ENCODE data around the gene ADIRF.

DNA sequence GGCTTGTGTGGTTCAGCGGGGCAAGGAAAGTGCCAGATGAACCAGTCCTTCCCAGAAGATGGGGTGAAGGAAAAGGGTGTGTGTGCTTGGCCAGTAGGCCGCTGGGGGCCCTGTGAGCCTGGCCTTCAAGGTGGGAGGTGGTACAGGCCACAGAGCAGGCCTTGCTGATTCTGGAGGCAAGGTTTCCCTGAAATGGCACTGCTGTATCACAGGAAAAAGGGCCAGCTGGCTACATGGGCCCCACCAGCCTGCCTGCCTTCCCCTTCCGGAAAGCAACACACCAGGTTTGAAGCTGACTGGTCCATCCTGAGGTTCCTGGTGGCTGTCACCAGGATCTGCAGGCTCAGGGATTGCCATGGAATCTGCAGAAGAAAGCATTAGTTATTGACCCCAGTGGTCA lies 23.4 kb upstream of the ADIRF start:
- no peak for TF ChIP-seq ZNF217 (CRISPR knock-in tag; IDR thresholded peaks at IDR 0.05)
- TF ChIP-seq SIRT6 (IDR thresholded peaks at IDR 0.05; ENCODE audit: low read depth, low read length), result no peak
- no peak for TF ChIP-seq REST (IDR thresholded peaks at IDR 0.05; ENCODE audit: borderline replicate concordance)
- no peak for TF ChIP-seq REST (CRISPR knock-in tag; IDR thresholded peaks at IDR 0.05; ENCODE audit: low read depth)
- TF ChIP-seq, protein P1, sequence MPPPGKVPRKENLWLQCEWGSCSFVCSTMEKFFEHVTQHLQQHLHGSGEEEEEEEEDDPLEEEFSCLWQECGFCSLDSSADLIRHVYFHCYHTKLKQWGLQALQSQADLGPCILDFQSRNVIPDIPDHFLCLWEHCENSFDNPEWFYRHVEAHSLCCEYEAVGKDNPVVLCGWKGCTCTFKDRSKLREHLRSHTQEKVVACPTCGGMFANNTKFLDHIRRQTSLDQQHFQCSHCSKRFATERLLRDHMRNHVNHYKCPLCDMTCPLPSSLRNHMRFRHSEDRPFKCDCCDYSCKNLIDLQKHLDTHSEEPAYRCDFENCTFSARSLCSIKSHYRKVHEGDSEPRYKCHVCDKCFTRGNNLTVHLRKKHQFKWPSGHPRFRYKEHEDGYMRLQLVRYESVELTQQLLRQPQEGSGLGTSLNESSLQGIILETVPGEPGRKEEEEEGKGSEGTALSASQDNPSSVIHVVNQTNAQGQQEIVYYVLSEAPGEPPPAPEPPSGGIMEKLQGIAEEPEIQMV (tag; conservative IDR thresholded peaks at IDR 0.05; ENCODE audit: low read depth), result no peak
- no peak for TF ChIP-seq ZNF699 (CRISPR knock-in tag; IDR thresholded peaks at IDR 0.05; ENCODE audit: insufficient replicate concordance)
- TF ChIP-seq MXI1 (IDR thresholded peaks at IDR 0.05; ENCODE audit: low read depth, low read length), result no peak
- TF ChIP-seq, protein P2, sequence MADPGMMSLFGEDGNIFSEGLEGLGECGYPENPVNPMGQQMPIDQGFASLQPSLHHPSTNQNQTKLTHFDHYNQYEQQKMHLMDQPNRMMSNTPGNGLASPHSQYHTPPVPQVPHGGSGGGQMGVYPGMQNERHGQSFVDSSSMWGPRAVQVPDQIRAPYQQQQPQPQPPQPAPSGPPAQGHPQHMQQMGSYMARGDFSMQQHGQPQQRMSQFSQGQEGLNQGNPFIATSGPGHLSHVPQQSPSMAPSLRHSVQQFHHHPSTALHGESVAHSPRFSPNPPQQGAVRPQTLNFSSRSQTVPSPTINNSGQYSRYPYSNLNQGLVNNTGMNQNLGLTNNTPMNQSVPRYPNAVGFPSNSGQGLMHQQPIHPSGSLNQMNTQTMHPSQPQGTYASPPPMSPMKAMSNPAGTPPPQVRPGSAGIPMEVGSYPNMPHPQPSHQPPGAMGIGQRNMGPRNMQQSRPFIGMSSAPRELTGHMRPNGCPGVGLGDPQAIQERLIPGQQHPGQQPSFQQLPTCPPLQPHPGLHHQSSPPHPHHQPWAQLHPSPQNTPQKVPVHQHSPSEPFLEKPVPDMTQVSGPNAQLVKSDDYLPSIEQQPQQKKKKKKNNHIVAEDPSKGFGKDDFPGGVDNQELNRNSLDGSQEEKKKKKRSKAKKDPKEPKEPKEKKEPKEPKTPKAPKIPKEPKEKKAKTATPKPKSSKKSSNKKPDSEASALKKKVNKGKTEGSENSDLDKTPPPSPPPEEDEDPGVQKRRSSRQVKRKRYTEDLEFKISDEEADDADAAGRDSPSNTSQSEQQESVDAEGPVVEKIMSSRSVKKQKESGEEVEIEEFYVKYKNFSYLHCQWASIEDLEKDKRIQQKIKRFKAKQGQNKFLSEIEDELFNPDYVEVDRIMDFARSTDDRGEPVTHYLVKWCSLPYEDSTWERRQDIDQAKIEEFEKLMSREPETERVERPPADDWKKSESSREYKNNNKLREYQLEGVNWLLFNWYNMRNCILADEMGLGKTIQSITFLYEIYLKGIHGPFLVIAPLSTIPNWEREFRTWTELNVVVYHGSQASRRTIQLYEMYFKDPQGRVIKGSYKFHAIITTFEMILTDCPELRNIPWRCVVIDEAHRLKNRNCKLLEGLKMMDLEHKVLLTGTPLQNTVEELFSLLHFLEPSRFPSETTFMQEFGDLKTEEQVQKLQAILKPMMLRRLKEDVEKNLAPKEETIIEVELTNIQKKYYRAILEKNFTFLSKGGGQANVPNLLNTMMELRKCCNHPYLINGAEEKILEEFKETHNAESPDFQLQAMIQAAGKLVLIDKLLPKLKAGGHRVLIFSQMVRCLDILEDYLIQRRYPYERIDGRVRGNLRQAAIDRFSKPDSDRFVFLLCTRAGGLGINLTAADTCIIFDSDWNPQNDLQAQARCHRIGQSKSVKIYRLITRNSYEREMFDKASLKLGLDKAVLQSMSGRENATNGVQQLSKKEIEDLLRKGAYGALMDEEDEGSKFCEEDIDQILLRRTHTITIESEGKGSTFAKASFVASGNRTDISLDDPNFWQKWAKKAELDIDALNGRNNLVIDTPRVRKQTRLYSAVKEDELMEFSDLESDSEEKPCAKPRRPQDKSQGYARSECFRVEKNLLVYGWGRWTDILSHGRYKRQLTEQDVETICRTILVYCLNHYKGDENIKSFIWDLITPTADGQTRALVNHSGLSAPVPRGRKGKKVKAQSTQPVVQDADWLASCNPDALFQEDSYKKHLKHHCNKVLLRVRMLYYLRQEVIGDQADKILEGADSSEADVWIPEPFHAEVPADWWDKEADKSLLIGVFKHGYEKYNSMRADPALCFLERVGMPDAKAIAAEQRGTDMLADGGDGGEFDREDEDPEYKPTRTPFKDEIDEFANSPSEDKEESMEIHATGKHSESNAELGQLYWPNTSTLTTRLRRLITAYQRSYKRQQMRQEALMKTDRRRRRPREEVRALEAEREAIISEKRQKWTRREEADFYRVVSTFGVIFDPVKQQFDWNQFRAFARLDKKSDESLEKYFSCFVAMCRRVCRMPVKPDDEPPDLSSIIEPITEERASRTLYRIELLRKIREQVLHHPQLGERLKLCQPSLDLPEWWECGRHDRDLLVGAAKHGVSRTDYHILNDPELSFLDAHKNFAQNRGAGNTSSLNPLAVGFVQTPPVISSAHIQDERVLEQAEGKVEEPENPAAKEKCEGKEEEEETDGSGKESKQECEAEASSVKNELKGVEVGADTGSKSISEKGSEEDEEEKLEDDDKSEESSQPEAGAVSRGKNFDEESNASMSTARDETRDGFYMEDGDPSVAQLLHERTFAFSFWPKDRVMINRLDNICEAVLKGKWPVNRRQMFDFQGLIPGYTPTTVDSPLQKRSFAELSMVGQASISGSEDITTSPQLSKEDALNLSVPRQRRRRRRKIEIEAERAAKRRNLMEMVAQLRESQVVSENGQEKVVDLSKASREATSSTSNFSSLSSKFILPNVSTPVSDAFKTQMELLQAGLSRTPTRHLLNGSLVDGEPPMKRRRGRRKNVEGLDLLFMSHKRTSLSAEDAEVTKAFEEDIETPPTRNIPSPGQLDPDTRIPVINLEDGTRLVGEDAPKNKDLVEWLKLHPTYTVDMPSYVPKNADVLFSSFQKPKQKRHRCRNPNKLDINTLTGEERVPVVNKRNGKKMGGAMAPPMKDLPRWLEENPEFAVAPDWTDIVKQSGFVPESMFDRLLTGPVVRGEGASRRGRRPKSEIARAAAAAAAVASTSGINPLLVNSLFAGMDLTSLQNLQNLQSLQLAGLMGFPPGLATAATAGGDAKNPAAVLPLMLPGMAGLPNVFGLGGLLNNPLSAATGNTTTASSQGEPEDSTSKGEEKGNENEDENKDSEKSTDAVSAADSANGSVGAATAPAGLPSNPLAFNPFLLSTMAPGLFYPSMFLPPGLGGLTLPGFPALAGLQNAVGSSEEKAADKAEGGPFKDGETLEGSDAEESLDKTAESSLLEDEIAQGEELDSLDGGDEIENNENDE (IDR thresholded peaks at IDR 0.05; ENCODE audit: low read depth, low read length), result no peak
- no peak for TF ChIP-seq NBN (IDR thresholded peaks at IDR 0.05; ENCODE audit: low read depth)
- TF ChIP-seq FOXJ3 (CRISPR knock-in tag; IDR thresholded peaks at IDR 0.05), result no peak
- TF ChIP-seq CBX8 (IDR thresholded peaks at IDR 0.05; ENCODE audit: borderline replicate concordance, extremely low read depth, low read depth, low read length, poor library complexity, severe bottlenecking), result no peak
- TF ChIP-seq TCFL5 (CRISPR knock-in tag; conservative IDR thresholded peaks at IDR 0.05), result no peak
- TF ChIP-seq HDAC2 (IDR thresholded peaks at IDR 0.05), result no peak
- TF ChIP-seq CBX3 (IDR thresholded peaks at IDR 0.05; ENCODE audit: borderline replicate concordance in 1 of 2, low read length in 2 of 2), result no peak

Data from K562 (cell line).